ENCODE measurements around the gene PCDH9. TPM values are rescaled to one million over a fixed set of nuclear protein-coding genes. Genes with fewer than 3 reads are reported as not detected.

The PCDH9 gene
- total RNA-seq, 1 experiment from 2014 or later = 10.1 TPM

- no peak for DNase-seq (ENCODE audit: unreplicated experiment)
- no peak overlapping the region for H3K4me3 Mint-ChIP-seq (ENCODE audit: unreplicated experiment)
- CTCF ChIA-PET = no interaction called here
- no peaks in the 10 kb centered on the region for H3K9me3 Mint-ChIP-seq (ENCODE audit: unreplicated experiment)
- intact Hi-C loops (cut with micrococcal nuclease) = no loop called here
- no TSS peak for BruUV-seq (replicated peaks)
- H3K4me1 Mint-ChIP-seq (ENCODE audit: insufficient read depth, unreplicated experiment) = no peaks in the 10 kb centered on the region
- H3K27ac Mint-ChIP-seq (ENCODE audit: low read depth, unreplicated experiment) = no peak overlapping the region
- H3K27me3 Mint-ChIP-seq (ENCODE audit: insufficient read depth, unreplicated experiment) = no peaks in the 10 kb centered on the region
- POLR2A ChIA-PET = no interaction called here
- H3K36me3 Mint-ChIP-seq (ENCODE audit: insufficient read depth, unreplicated experiment) = peaks cover 9% of the 10 kb centered on the region
- TF ChIP-seq CTCF (IDR thresholded peaks at IDR 0.05; ENCODE audit: unreplicated experiment) = no peak
Observed at GRCh38 chr13:67130444-67130843, 99.7 kb downstream of the PCDH9 start.

GRCh38 chr13:67128136-67128535, 102.0 kb downstream of the PCDH9 start:
- no peak for DNase-seq (ENCODE audit: unreplicated experiment)
- no peak for TF ChIP-seq CTCF (IDR thresholded peaks at IDR 0.05; ENCODE audit: unreplicated experiment)
- intact Hi-C loops (cut with micrococcal nuclease) = no loop called here
- Mint-ChIP-seq H3K4me3 (ENCODE audit: unreplicated experiment) (no peak overlapping the region), H3K36me3 (ENCODE audit: insufficient read depth, unreplicated experiment) (peaks cover 9% of the 10 kb centered on the region), H3K9me3 (ENCODE audit: unreplicated experiment) (no peaks in the 10 kb centered on the region), H3K27me3 (ENCODE audit: insufficient read depth, unreplicated experiment) (no peaks in the 10 kb centered on the region), H3K4me1 (ENCODE audit: insufficient read depth, unreplicated experiment) (no peaks in the 10 kb centered on the region), H3K27ac (ENCODE audit: low read depth, unreplicated experiment) (no peak overlapping the region)
- ChIA-PET CTCF (interaction anchor here (0.7 kb wide), 1 partner anchor 57 kb away, joined by 3 read pairs; no protein-coding TSS in a partner anchor), POLR2A (no interaction called here)
- BruUV-seq (replicated peaks) = no TSS peak

GRCh38 chr13:67125681-67126080, 104.5 kb downstream of the PCDH9 start:
- POLR2A ChIA-PET = interaction anchor here (1.0 kb wide), 1 partner anchor 17 kb away, joined by 3 read pairs; no protein-coding TSS in a partner anchor
- CTCF ChIA-PET = no interaction called here
- no peak overlapping the region for H3K27ac Mint-ChIP-seq (ENCODE audit: low read depth, unreplicated experiment)
- BruUV-seq (replicated peaks) = no TSS peak
- no peak for TF ChIP-seq CTCF (IDR thresholded peaks at IDR 0.05; ENCODE audit: unreplicated experiment)
- H3K4me1 Mint-ChIP-seq (ENCODE audit: insufficient read depth, unreplicated experiment) = peaks cover 13% of the 10 kb centered on the region
- no peaks in the 10 kb centered on the region for H3K27me3 Mint-ChIP-seq (ENCODE audit: insufficient read depth, unreplicated experiment)
- H3K36me3 Mint-ChIP-seq (ENCODE audit: insufficient read depth, unreplicated experiment) = no peaks in the 10 kb centered on the region
- H3K9me3 Mint-ChIP-seq (ENCODE audit: unreplicated experiment) = no peaks in the 10 kb centered on the region
- DNase-seq (ENCODE audit: unreplicated experiment) = no peak
- H3K4me3 Mint-ChIP-seq (ENCODE audit: unreplicated experiment) = no peak overlapping the region
- intact Hi-C loops (cut with micrococcal nuclease) = no loop called here

GRCh38 chr13:67123165-67123564, 107.0 kb downstream of the PCDH9 start:
- Mint-ChIP-seq H3K9me3 (ENCODE audit: unreplicated experiment) (no peaks in the 10 kb centered on the region), H3K27ac (ENCODE audit: low read depth, unreplicated experiment) (no peak overlapping the region), H3K4me3 (ENCODE audit: unreplicated experiment) (no peak overlapping the region), H3K27me3 (ENCODE audit: insufficient read depth, unreplicated experiment) (no peaks in the 10 kb centered on the region), H3K4me1 (ENCODE audit: insufficient read depth, unreplicated experiment) (peaks cover 31% of the 10 kb centered on the region), H3K36me3 (ENCODE audit: insufficient read depth, unreplicated experiment) (no peaks in the 10 kb centered on the region)
- TF ChIP-seq CTCF (IDR thresholded peaks at IDR 0.05; ENCODE audit: unreplicated experiment) = no peak
- no peak for DNase-seq (ENCODE audit: unreplicated experiment)
- ChIA-PET POLR2A (interaction anchor here (0.6 to 1.1 kb wide), 3 partner anchors 10 to 108 kb away, joined by 3 to 4 read pairs (median 4); no protein-coding TSS in a partner anchor), CTCF (interaction anchor here (0.6 kb wide), 1 partner anchor 183 kb away, joined by 6 read pairs; no protein-coding TSS in a partner anchor)
- no TSS peak for BruUV-seq (replicated peaks)
- intact Hi-C loops (cut with micrococcal nuclease) = no loop called here

All from MCF 10A (cell line).